Parathyroid adenoma (tissue), 2 donors: ENCODE measurements around the gene LMAN1.

Source experiments
- H2AFZ ChIP-seq: fragments of 300-600 bp; sonication (generic); one replicate; pipeline ENCODE4 v1.7.0; 2017; ENCODE audit warnings: antibody characterized with exemption, mild to moderate bottlenecking
- H3K27ac ChIP-seq: fragments of 300-600 bp; sonication (generic); one replicate; pipeline ENCODE4 v1.7.0; 2017
- H3K27me3 ChIP-seq: fragments of 300-600 bp; sonication (generic); one replicate; pipeline ENCODE4 v1.7.0; 2017; ENCODE audit warnings: low read length; ENCODE audit not compliant: control insufficient read depth, insufficient read depth
- H3K36me3 ChIP-seq: fragments of 300-600 bp; sonication (generic); one replicate; pipeline ENCODE4 v1.7.0; 2017; ENCODE audit warnings: low read length; ENCODE audit not compliant: control insufficient read depth, insufficient read depth
- H3K4me1 ChIP-seq: fragments of 300-600 bp; sonication (generic); one replicate; pipeline ENCODE4 v1.7.0; 2017; ENCODE audit warnings: control low read depth
- H3K4me2 ChIP-seq: fragments of 300-600 bp; sonication (generic); one replicate; pipeline ENCODE4 v1.7.0; 2017; ENCODE audit warnings: low read length
- H3K4me3 ChIP-seq: fragments of 300-600 bp; sonication (generic); one replicate; pipeline ENCODE4 v1.7.0; 2017; ENCODE audit warnings: low read depth, low read length
- H3K79me2 ChIP-seq: fragments of 300-600 bp; sonication (generic); one replicate; pipeline ENCODE4 v1.7.0; 2017; ENCODE audit warnings: control low read depth
- H3K9ac ChIP-seq: fragments of 300-600 bp; sonication (generic); one replicate; pipeline ENCODE4 v1.7.0; 2017; ENCODE audit warnings: mild to moderate bottlenecking
- H3K9me3 ChIP-seq: fragments of 300-600 bp; sonication (generic); one replicate; pipeline ENCODE4 v1.7.0; 2017; ENCODE audit warnings: low read length; ENCODE audit not compliant: control insufficient read depth
- TF ChIP-seq, protein P1 (sequence below): fragments of 300-600 bp; sonication (generic); IDR thresholded peaks from one replicate; pipeline ENCODE4 v1.7.0; 2017; ENCODE audit warnings: antibody characterized with exemption, mild to moderate bottlenecking
- donor health status: primary hyperparathyroidism.

Gene LMAN1

DNA sequence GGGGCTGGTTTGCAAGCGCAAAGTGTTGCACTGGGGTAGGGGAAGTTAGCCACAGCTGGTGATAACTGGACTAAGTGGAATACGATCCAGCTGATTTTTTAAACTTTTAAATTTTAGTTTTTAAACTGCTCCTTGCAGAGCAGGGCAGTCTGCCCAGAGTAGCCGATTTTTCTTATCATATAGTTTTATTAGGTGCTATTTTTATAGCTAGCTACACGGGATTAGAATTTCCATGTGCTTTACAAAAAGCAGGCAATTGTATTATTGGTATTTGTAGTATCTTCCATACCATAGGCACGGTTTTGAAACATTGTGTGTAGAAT, 50.2 kb downstream of the LMAN1 start:
- H3K9ac ChIP-seq: no peak overlapping the region
- H3K27ac ChIP-seq: no peak overlapping the region
- peak overlapping the region; percentile 60 for H3K4me2 ChIP-seq
- TF ChIP-seq, protein P1, sequence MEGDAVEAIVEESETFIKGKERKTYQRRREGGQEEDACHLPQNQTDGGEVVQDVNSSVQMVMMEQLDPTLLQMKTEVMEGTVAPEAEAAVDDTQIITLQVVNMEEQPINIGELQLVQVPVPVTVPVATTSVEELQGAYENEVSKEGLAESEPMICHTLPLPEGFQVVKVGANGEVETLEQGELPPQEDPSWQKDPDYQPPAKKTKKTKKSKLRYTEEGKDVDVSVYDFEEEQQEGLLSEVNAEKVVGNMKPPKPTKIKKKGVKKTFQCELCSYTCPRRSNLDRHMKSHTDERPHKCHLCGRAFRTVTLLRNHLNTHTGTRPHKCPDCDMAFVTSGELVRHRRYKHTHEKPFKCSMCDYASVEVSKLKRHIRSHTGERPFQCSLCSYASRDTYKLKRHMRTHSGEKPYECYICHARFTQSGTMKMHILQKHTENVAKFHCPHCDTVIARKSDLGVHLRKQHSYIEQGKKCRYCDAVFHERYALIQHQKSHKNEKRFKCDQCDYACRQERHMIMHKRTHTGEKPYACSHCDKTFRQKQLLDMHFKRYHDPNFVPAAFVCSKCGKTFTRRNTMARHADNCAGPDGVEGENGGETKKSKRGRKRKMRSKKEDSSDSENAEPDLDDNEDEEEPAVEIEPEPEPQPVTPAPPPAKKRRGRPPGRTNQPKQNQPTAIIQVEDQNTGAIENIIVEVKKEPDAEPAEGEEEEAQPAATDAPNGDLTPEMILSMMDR: no peak
- H3K9me3 ChIP-seq: no peaks in the 10 kb centered on the region
- H2AFZ ChIP-seq: peak overlapping the region; percentile 69
- H3K4me3 ChIP-seq: no peak overlapping the region
- H3K79me2 ChIP-seq: no peaks in the 10 kb centered on the region
- no peaks in the 10 kb centered on the region for H3K27me3 ChIP-seq
- H3K4me1 ChIP-seq: no peaks in the 10 kb centered on the region
- H3K36me3 ChIP-seq: no peaks in the 10 kb centered on the region

DNA sequence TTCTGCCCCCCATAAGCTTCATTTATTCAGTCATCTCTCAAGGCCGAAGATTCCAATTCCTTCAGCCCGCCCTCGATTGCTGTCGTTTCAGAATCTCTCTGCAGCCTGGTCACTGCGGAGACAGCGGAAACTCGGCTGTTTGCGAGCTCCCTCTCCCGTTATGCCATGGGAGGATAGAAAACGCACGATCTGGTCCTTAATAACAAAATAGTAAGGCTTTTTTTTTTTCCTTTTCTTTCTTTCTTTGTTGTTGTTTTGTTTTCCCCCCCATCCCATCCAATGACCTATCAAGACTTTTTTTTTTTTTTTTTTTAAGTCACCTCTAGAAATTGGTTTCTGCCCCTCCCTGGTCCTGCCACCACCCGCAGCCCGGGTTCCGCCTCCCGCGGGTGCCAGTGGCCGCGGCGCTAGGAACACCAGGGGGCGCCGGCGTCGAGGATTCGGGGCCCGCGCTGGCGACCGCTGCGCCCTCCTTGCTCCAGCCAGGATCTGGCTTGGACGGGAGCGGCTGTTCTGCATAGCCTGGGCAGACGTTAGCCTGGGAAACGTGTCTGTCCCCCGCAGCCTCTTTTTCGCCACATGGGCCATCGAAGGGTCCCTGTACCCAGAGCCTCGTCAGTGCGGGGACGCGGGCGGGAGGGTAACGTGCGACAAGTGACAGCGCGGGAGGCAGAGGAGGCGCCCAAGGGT, 50.7 kb downstream of the LMAN1 start:
- peak overlapping the region; percentile 69 for H2AFZ ChIP-seq
- H3K4me2 ChIP-seq: peak overlapping the region; percentile 60
- H3K79me2 ChIP-seq: no peaks in the 10 kb centered on the region
- TF ChIP-seq, protein P1: peak; percentile 86
- H3K27me3 ChIP-seq: no peaks in the 10 kb centered on the region
- H3K4me3 ChIP-seq: no peak overlapping the region
- no peak overlapping the region for H3K9ac ChIP-seq
- no peaks in the 10 kb centered on the region for H3K4me1 ChIP-seq
- no peak overlapping the region for H3K27ac ChIP-seq
- H3K36me3 ChIP-seq: no peaks in the 10 kb centered on the region
- H3K9me3 ChIP-seq: no peaks in the 10 kb centered on the region

DNA sequence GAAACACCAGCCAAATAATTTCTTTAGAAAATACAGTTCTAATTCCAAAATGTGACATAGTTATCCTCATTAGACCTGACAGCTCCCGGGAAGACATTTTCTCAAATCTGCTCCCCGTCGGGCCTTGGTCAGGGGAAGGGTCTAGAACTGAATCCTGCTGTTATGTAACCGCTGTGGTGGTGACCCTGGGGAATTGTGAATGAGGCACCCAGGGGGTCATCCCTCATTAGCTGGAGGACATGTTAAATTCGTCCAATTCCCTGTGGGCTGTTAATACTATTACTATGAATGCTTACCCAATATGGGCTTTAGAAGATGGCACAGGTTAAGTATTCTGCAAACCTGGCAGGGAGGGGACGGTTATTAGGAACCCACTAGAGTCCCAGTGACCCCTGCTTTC, 52.4 kb downstream of the LMAN1 start:
- no peak overlapping the region for H3K27ac ChIP-seq
- H3K27me3 ChIP-seq: no peaks in the 10 kb centered on the region
- H3K36me3 ChIP-seq: no peaks in the 10 kb centered on the region

DNA sequence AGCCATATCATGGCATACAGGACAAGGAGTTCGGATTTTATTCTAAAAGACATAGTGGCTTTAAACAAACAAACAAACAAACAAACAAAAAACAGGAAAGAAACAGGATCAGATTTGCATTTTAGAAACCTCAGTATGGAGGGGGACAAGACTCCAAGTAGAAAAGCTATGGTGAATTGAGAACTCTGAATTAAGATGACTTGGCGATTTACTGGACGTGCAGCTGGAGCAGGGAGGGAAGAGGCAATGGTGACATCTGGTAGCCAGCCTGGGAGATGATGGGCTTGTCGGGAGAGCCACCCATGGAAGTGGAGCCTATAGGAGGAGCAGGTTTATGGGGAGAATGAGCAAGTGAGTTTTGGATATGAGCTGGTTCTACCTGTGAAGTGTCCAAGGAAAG, 53.8 kb downstream of the LMAN1 start:
- Histone ChIP-seq H3K36me3 (no peaks in the 10 kb centered on the region), H3K27me3 (no peaks in the 10 kb centered on the region), H3K27ac (no peak overlapping the region), H3K4me2 (no peak overlapping the region), H3K79me2 (no peaks in the 10 kb centered on the region), H2AFZ (no peak overlapping the region), H3K4me3 (no peak overlapping the region), H3K9me3 (no peaks in the 10 kb centered on the region), H3K9ac (no peak overlapping the region), H3K4me1 (no peaks in the 10 kb centered on the region)
- TF ChIP-seq, protein P1: no peak

More for the DNA sequence above, 52.4 kb downstream of the LMAN1 start:
- Histone ChIP-seq H3K4me2 (no peak overlapping the region), H2AFZ (no peak overlapping the region), H3K4me1 (no peaks in the 10 kb centered on the region), H3K79me2 (no peaks in the 10 kb centered on the region), H3K9me3 (no peaks in the 10 kb centered on the region), H3K4me3 (no peak overlapping the region), H3K9ac (no peak overlapping the region)
- TF ChIP-seq, protein P1: no peak

DNA sequence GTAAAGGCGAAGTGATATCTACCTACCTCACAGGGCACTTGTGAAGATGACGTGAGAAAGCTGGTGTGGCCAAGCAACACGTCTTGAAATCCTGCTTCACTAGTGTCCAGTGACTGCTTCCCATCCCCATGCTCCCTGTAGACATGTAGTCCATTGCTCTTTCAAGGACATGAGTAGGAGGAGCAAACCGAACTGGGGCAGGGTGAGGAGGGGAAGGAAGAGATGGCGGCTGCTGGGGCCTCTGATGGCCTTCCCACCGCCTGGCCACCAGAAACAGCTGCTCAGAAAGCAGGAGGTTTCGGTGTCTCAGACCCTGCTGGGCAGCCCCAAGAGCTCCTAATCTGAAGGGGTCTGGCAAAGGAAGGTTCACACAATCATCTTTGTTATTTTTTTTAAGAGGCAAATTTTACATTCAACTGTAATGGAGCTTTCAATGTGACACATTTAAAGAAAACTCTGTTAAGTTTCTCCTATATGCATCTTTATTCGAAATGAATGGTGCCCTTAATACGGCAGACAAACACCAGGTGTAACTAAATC, 55.3 kb downstream of the LMAN1 start:
- H3K9ac ChIP-seq: no peak overlapping the region
- no peak overlapping the region for H3K4me2 ChIP-seq
- no peaks in the 10 kb centered on the region for H3K36me3 ChIP-seq
- no peaks in the 10 kb centered on the region for H3K4me1 ChIP-seq
- H2AFZ ChIP-seq: no peak overlapping the region
- TF ChIP-seq, protein P1: no peak
- H3K9me3 ChIP-seq: no peaks in the 10 kb centered on the region
- H3K27me3 ChIP-seq: no peaks in the 10 kb centered on the region
- no peak overlapping the region for H3K4me3 ChIP-seq
- H3K79me2 ChIP-seq: no peaks in the 10 kb centered on the region
- H3K27ac ChIP-seq: no peak overlapping the region
